ENCODE results near the gene HOXA2.
A peak's percentile ranks its signal among the peaks of the same experiment; 100 is the strongest.

Gene HOXA2

DNA sequence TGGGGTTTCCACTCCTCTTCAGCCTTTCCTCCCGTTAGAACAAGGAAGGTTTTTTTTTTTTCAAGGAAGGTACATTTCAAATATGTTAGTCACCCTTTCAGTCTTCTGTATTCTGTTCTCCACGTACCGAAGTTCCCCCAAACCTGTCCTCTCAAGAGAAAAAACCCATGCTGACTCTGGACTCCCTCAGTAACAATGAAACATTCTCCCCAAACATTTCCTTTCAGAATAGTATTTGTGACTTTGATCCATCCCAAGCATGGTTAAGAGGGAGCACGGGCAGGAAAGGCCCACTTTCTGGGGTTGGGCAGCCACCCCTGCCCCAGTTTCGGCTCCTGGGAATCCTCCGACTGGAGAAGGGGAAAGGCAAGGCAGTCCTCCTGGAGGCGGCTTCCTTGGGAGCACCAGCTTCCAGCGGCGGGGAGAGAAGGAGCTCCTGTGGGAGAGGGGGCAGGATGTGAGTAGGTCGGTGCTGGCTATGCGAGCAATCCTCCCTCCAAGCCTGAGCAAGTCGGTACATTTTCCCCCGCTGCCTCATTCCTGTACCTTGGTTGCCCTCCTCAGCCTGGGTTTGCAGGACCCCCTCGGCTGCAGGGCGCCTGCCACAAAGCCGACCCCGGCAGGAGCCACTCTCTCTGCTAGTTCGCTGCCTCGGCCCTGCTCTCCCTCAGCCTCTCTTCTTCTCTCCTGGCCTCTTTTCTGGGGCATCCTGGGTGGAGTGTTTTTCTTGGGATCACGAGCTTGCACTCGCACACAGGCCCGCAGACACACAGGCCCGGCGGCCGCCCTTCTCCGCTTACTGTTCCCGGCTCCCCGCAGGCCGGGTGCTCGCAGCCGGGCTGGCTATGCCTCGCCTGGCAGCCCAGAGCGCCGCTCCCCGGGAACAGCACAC lies 4.6 kb downstream of the HOXA2 start (continued):
- TF ChIP-seq ZBTB8A (tag by site-specific recombination; IDR thresholded peaks at IDR 0.05) = no peak
- no peak for TF ChIP-seq ZNF561 (tag by site-specific recombination; IDR thresholded peaks at IDR 0.05; ENCODE audit: borderline replicate concordance)
- no peak for TF ChIP-seq ZNF202 (tag by site-specific recombination; IDR thresholded peaks at IDR 0.05; ENCODE audit: borderline replicate concordance)
- TF ChIP-seq ZNF843 (tag by site-specific recombination; IDR thresholded peaks at IDR 0.05) = no peak
- peak; percentile 70; the same call in 1 of the 2 replicates for TF ChIP-seq GLIS2 (tag by site-specific recombination; IDR thresholded peaks at IDR 0.05)
- peak; percentile 29; the same call in 1 of the 2 replicates for TF ChIP-seq SP2 (tag by site-specific recombination; IDR thresholded peaks at IDR 0.05)
- peak; percentile 97 for TF ChIP-seq ZNF335 (tag by site-specific recombination; conservative IDR thresholded peaks at IDR 0.05)
- 0 out of 2 replicates have a peak, but pooled peaks have one; percentile 2 for TF ChIP-seq ZBTB17 (tag by site-specific recombination; IDR thresholded peaks at IDR 0.05)
- TF ChIP-seq ZNF654 (tag by site-specific recombination; IDR thresholded peaks at IDR 0.05; ENCODE audit: low read depth) = no peak
- TF ChIP-seq, protein P1, sequence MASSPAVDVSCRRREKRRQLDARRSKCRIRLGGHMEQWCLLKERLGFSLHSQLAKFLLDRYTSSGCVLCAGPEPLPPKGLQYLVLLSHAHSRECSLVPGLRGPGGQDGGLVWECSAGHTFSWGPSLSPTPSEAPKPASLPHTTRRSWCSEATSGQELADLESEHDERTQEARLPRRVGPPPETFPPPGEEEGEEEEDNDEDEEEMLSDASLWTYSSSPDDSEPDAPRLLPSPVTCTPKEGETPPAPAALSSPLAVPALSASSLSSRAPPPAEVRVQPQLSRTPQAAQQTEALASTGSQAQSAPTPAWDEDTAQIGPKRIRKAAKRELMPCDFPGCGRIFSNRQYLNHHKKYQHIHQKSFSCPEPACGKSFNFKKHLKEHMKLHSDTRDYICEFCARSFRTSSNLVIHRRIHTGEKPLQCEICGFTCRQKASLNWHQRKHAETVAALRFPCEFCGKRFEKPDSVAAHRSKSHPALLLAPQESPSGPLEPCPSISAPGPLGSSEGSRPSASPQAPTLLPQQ (tag by site-specific recombination; IDR thresholded peaks at IDR 0.05) = no peak
- no peak for TF ChIP-seq ZNF501 (tag by site-specific recombination; IDR thresholded peaks at IDR 0.05)
- no peak for TF ChIP-seq MZF1 (tag by site-specific recombination; IDR thresholded peaks at IDR 0.05; ENCODE audit: borderline replicate concordance)
- no peak for TF ChIP-seq ZFP3 (tag by site-specific recombination; IDR thresholded peaks at IDR 0.05; ENCODE audit: low read depth)

DNA sequence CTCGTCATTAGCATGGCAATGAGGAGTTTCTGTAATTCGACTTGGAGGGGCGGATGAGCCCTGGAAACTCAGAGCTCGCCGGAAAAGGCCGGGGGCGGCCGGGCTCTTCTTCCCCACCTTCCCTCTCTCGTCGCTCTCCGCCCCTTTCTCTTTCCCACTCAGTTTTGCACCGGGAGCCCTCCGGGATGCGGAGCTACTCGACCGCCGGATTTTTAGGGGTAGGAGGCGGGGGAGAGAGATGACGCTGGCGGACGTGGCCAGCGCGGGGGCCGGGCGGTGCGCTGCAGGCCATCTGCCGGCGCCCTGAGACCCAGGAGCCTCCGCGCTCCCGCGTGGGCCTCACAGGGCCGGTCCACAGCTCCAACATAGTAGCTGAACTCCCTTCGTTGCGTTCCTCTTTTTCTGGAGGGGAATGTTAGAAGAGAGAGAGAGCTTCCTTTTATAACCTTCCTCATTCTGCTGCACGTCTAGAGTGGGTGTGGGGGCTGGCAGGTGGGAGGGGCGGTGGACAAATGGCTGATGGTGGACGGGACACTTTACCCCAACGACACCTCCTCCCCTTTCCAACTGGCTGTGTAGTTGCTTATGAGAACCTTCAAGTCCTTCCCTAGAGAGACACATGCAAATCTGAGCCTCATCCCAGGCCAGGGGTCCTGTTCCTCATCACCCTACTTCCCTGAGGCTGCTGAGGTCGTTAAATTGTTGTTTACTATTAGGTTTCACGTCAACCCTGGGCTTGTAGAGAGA lies 5.5 kb downstream of the HOXA2 start:
- Histone ChIP-seq H3K27ac (ENCODE audit: extremely low read depth, low read depth, low read length) (peak overlapping the region; percentile 98), H3K4me3 (ENCODE audit: low read depth, low read length) (peak overlapping the region; percentile 77), H3K36me3 (ENCODE audit: control insufficient read depth in 2 of 2, insufficient read depth in 1 of 2, low read length in 2 of 2) (peaks cover 12 to 28% of the 10 kb centered on the region in 2 experiments; a peak in 2 of 3 replicates), H3K9me3 (ENCODE audit: control insufficient read depth, insufficient read depth, low read depth, low read length) (no peaks in the 10 kb centered on the region), H3K4me1 (ENCODE audit: control insufficient read depth, insufficient read depth, low read length) (peaks cover 32% of the 10 kb centered on the region)
- POLR2A ChIA-PET = interaction anchor here (0.6 to 4.3 kb wide), 19 partner anchors 8 to 401 kb away, joined by 3 to 32 read pairs (median 4); partner anchors contain the start of genes HOXA4, HOXA5, HOXA6 and SKAP2
- CTCF ChIA-PET = interaction anchor here (1.0 to 2.0 kb wide), 5 partner anchors 9 to 415 kb away, joined by 3 to 11 read pairs (median 5); partner anchors contain the start of gene HOXA5
- TF ChIP-seq SP3 (tag by site-specific recombination; IDR thresholded peaks at IDR 0.05) = peak; percentile 25; the same call in 1 of the 2 replicates
- TF ChIP-seq, protein P2, sequence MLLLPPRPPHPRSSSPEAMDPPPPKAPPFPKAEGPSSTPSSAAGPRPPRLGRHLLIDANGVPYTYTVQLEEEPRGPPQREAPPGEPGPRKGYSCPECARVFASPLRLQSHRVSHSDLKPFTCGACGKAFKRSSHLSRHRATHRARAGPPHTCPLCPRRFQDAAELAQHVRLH (tag by site-specific recombination; IDR thresholded peaks at IDR 0.05) = no peak
- TF ChIP-seq, protein P3, sequence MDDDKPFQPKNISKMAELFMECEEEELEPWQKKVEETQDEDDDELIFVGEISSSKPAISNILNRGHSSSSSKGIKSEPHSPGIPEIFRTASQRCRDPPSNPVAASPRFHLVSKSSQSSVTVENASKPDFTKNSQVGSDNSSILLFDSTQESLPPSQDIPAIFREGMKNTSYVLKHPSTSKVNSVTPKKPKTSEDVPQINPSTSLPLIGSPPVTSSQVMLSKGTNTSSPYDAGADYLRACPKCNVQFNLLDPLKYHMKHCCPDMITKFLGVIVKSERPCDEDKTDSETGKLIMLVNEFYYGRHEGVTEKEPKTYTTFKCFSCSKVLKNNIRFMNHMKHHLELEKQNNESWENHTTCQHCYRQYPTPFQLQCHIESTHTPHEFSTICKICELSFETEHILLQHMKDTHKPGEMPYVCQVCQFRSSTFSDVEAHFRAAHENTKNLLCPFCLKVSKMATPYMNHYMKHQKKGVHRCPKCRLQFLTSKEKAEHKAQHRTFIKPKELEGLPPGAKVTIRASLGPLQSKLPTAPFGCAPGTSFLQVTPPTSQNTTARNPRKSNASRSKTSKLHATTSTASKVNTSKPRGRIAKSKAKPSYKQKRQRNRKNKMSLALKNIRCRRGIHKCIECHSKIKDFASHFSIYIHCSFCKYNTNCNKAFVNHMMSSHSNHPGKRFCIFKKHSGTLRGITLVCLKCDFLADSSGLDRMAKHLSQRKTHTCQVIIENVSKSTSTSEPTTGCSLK (tag by site-specific recombination; IDR thresholded peaks at IDR 0.05) = no peak
- TF ChIP-seq ZNF501 (tag by site-specific recombination; IDR thresholded peaks at IDR 0.05) = 0 out of 2 replicates have a peak, but pooled peaks have one; percentile 21
- no peak for TF ChIP-seq ZNF843 (tag by site-specific recombination; IDR thresholded peaks at IDR 0.05)
- 0 out of 2 replicates have a peak, but pooled peaks have one; percentile 27 for TF ChIP-seq KLF10 (tag by site-specific recombination; IDR thresholded peaks at IDR 0.05)
- TF ChIP-seq ZNF76 (tag by site-specific recombination; IDR thresholded peaks at IDR 0.05; ENCODE audit: borderline replicate concordance, low read depth) = 0 out of 2 replicates have a peak, but pooled peaks have one; percentile 17
- peak; percentile 86 for TF ChIP-seq ZFHX2 (tag by site-specific recombination; conservative IDR thresholded peaks at IDR 0.05)
- TF ChIP-seq ZXDB (tag by site-specific recombination; IDR thresholded peaks at IDR 0.05) = no peak
- TF ChIP-seq, protein P4, sequence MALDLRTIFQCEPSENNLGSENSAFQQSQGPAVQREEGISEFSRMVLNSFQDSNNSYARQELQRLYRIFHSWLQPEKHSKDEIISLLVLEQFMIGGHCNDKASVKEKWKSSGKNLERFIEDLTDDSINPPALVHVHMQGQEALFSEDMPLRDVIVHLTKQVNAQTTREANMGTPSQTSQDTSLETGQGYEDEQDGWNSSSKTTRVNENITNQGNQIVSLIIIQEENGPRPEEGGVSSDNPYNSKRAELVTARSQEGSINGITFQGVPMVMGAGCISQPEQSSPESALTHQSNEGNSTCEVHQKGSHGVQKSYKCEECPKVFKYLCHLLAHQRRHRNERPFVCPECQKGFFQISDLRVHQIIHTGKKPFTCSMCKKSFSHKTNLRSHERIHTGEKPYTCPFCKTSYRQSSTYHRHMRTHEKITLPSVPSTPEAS (tag by site-specific recombination; IDR thresholded peaks at IDR 0.05) = no peak
- no peak for TF ChIP-seq ZNF473 (tag by site-specific recombination; IDR thresholded peaks at IDR 0.05)
- no peak for TF ChIP-seq FEZF1 (tag by site-specific recombination; IDR thresholded peaks at IDR 0.05)
- no peak for TF ChIP-seq ZBTB8A (tag by site-specific recombination; IDR thresholded peaks at IDR 0.05)
- TF ChIP-seq ZNF221 (tag by site-specific recombination; IDR thresholded peaks at IDR 0.05; ENCODE audit: borderline replicate concordance) = no peak
- TF ChIP-seq, protein P5, sequence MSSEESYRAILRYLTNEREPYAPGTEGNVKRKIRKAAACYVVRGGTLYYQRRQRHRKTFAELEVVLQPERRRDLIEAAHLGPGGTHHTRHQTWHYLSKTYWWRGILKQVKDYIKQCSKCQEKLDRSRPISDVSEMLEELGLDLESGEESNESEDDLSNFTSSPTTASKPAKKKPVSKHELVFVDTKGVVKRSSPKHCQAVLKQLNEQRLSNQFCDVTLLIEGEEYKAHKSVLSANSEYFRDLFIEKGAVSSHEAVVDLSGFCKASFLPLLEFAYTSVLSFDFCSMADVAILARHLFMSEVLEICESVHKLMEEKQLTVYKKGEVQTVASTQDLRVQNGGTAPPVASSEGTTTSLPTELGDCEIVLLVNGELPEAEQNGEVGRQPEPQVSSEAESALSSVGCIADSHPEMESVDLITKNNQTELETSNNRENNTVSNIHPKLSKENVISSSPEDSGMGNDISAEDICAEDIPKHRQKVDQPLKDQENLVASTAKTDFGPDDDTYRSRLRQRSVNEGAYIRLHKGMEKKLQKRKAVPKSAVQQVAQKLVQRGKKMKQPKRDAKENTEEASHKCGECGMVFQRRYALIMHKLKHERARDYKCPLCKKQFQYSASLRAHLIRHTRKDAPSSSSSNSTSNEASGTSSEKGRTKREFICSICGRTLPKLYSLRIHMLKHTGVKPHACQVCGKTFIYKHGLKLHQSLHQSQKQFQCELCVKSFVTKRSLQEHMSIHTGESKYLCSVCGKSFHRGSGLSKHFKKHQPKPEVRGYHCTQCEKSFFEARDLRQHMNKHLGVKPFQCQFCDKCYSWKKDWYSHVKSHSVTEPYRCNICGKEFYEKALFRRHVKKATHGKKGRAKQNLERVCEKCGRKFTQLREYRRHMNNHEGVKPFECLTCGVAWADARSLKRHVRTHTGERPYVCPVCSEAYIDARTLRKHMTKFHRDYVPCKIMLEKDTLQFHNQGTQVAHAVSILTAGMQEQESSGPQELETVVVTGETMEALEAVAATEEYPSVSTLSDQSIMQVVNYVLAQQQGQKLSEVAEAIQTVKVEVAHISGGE (tag by site-specific recombination; conservative IDR thresholded peaks at IDR 0.05; ENCODE audit: low read depth) = no peak; the same call in 1 of the 2 replicates

Data from HEK293 (cell line).